Measurements from ENCODE around the gene SCD5.

The SCD5 gene

DNA sequence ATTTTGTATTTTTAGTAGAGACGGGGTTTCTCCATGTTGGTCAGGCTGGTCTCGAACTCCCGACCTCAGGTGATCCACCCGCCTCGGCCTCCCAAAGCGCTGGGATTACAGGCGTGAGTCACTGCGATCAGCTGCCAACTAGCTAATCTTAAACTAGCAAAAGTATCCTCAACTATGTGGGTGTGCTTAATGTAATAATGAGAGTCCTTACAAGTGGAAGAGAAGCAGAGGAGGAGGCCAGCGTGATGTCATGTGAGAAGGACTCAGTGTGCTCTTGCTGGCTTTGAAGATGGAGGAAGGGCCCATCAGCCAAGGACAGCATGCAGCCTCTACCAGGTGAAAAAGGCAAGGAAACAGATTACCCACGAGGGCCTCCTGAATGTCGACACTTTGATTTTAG, 19.6 kb downstream of the SCD5 start:
- peaks cover 0 to 10% (median 0%) of the 10 kb centered on the region in 4 donors for H3K4me1 ChIP-seq
- H3K4me3 ChIP-seq: no peak overlapping the region
- no peak for DNase-seq
- no peak overlapping the region for H3K27ac ChIP-seq
- TF ChIP-seq, protein P1, sequence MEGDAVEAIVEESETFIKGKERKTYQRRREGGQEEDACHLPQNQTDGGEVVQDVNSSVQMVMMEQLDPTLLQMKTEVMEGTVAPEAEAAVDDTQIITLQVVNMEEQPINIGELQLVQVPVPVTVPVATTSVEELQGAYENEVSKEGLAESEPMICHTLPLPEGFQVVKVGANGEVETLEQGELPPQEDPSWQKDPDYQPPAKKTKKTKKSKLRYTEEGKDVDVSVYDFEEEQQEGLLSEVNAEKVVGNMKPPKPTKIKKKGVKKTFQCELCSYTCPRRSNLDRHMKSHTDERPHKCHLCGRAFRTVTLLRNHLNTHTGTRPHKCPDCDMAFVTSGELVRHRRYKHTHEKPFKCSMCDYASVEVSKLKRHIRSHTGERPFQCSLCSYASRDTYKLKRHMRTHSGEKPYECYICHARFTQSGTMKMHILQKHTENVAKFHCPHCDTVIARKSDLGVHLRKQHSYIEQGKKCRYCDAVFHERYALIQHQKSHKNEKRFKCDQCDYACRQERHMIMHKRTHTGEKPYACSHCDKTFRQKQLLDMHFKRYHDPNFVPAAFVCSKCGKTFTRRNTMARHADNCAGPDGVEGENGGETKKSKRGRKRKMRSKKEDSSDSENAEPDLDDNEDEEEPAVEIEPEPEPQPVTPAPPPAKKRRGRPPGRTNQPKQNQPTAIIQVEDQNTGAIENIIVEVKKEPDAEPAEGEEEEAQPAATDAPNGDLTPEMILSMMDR (IDR thresholded peaks at IDR 0.05): no peak
- intact Hi-C loops (cut with DNase I; ENCODE audit: low total_unique reads): no loop called here
- no peaks in the 10 kb centered on the region for H3K36me3 ChIP-seq
- H3K27me3 ChIP-seq: no peaks in the 10 kb centered on the region
- no peaks in the 10 kb centered on the region for H3K9me3 ChIP-seq

DNA sequence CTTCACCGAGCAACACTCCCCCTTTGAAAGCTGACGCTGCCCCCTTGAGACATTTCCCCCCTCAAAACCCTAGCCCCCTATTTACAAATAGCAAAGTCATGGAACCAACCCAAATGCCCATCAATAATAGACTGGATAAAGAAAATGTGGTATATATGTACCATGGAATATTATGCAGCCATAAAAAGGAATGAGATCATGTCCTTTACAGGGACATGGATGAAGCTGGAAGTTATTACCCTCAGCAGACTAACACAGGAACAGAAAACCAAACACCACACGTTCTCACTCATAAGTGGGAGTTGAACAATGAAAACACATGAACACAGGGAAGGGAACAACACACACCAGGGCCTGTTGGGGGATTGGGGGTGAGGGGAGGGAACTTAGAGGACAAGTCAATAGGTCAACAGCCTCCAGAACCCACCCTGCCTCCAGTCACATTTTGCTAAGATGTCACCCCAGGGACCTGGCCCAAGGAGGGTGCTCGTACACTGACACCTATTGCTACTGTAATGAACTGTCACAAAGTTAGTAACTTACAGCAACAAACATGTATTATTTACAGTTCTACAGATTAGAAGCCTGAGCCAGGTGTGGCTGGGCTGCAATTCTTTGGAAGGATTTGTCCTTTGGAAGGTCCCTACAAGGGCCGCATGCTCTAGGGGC, 20.6 kb downstream of the SCD5 start:
- H3K4me3 ChIP-seq: no peak overlapping the region
- TF ChIP-seq, protein P1 (IDR thresholded peaks at IDR 0.05): no peak
- H3K27ac ChIP-seq: no peak overlapping the region
- H3K27me3 ChIP-seq: no peaks in the 10 kb centered on the region
- H3K9me3 ChIP-seq: no peaks in the 10 kb centered on the region
- no peaks in the 10 kb centered on the region for H3K36me3 ChIP-seq
- intact Hi-C loops (cut with DNase I; ENCODE audit: low total_unique reads): no loop called here
- peaks cover 0 to 10% (median 0%) of the 10 kb centered on the region in 4 donors for H3K4me1 ChIP-seq
- DNase-seq: no peak

DNA sequence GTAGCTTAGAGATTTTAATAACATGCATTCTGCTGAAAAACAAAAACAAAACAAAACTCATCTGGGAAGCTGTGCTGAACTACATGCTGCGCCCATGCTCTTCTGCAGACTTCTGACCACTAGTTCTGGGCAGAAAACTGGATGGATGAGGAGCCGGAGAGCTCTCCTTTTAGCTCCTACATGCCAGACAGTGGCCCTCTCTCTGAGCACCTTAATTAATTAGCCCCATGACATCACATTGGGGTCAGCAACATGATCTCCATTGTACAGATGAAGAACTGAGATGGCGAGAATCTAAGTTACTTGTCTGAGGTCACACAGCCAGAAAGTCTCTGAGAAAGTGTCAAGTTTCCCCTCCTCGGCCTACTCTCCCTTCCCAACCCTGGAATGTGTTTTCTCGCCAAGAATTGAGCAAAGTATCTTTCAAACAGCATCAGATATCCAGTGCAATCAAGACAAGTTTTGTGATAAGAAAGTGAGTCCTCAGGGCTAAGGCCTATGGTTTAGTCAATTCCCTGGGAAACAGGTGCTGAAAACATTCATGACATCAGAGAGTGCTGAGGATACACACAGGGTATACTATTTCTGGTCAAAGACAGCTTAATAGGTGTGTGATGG, 21.6 kb downstream of the SCD5 start:
- H3K4me1 ChIP-seq: peaks cover 0 to 10% (median 0%) of the 10 kb centered on the region in 4 donors
- H3K27ac ChIP-seq: no peak overlapping the region
- intact Hi-C loops (cut with DNase I; ENCODE audit: low total_unique reads): no loop called here
- no peaks in the 10 kb centered on the region for H3K9me3 ChIP-seq
- H3K4me3 ChIP-seq: no peak overlapping the region
- DNase-seq: no peak
- H3K27me3 ChIP-seq: no peaks in the 10 kb centered on the region
- H3K36me3 ChIP-seq: no peaks in the 10 kb centered on the region
- TF ChIP-seq, protein P1 (IDR thresholded peaks at IDR 0.05): no peak

DNA sequence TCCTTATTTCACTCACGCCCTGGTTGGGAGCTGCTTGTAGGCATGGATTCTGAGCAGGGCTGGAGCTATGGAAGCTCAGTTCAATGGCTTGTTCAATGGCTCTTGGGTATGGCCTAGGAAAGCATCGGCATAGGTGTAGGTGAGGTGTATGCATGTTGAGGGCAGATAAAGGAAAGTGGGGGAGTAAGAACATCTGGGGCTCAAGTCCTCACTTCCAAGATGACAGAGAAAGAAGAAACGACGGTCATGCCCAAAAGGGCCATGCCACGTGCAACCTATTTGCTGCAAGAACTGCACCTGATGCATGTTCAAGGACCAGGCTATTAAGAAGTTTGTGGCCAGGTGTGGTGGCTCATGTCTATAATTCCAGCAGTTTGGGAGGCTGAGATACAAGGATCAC, 23.4 kb downstream of the SCD5 start:
- DNase-seq: no peak
- TF ChIP-seq, protein P1 (IDR thresholded peaks at IDR 0.05): no peak
- Histone ChIP-seq H3K27me3 (no peaks in the 10 kb centered on the region), H3K4me1 (peaks cover 0 to under 1% (median 0%) of the 10 kb centered on the region in 4 donors), H3K4me3 (no peak overlapping the region), H3K9me3 (no peaks in the 10 kb centered on the region), H3K27ac (no peak overlapping the region), H3K36me3 (no peaks in the 10 kb centered on the region)
- intact Hi-C loops (cut with DNase I; ENCODE audit: low total_unique reads): no loop called here

DNA sequence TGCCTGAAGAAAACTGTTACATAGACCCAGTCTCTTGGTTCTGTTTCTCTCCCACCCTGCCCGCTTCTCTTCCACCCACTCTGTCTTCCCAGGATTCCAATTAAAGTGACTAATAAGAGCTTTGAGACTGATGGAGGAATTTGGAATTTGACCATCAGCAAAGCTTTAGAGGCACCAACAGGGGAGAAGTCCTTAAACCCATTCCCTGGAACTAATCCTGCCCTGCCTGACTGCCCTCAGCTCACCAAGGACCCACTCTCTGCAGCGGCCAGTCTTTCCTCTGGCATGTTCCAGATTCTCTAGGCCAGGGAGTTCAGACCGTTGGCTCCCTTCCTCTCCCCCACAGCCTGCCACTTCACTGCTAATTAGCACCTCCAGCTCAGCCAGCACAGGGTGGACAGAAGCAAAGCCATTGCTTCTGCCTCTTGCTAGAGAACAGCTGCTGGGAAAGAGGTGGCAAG, 23.9 kb downstream of the SCD5 start:
- Histone ChIP-seq H3K27ac (no peak overlapping the region), H3K4me1 (no peaks in the 10 kb centered on the region), H3K36me3 (no peaks in the 10 kb centered on the region), H3K4me3 (no peak overlapping the region), H3K27me3 (no peaks in the 10 kb centered on the region), H3K9me3 (no peaks in the 10 kb centered on the region)
- intact Hi-C loops (cut with DNase I; ENCODE audit: low total_unique reads): no loop called here
- TF ChIP-seq, protein P1 (IDR thresholded peaks at IDR 0.05): no peak
- DNase-seq: no peak

All from tibial artery (tissue), 4 donors.